SU-DHL-6 (cell line): ENCODE data around the gene LTBP2.

Experiments used
- CTCF ChIP-seq: fragments of 200-600 bp; sonication (generic); IDR thresholded peaks from one replicate; pipeline ENCODE4 v1.5.1; 2017; ENCODE audit warnings: antibody characterized with exemption, mild to moderate bottlenecking, low read length, moderate library complexity; ENCODE audit not compliant: insufficient read depth, poor library complexity, severe bottlenecking
- EZH2phosphoT487 ChIP-seq: fragments of 200-600 bp; sonication (generic), shearing (Covaris generic); conservative IDR thresholded peaks from 2 replicates; pipeline ENCODE4 v1.6.1; 2018; ENCODE audit warnings: mild to moderate bottlenecking, antibody characterized with exemption, low read length, moderate library complexity, mixed read lengths

GRCh38 chr14:74557691-74558090 is 54.3 kb downstream of the LTBP2 start:
- TF ChIP-seq CTCF (no peak), EZH2phosphoT487 (no peak)
